Neuronal stem cell (in vitro differentiated cells): ENCODE results near the gene AP5M1.
A peak's percentile ranks its signal among the peaks of the same experiment; 100 is the strongest.

Experiments
- DNase-seq: peaks from one replicate; pipeline ENCODE4 v3.0.0-alpha.2; 2013; ENCODE audit warnings: low spot score
- H2AFZ ChIP-seq: one replicate; pipeline ENCODE4 v1.6.1; 2013; ENCODE audit warnings: mild to moderate bottlenecking, low read length, inconsistent platforms
- H2AK5ac ChIP-seq: 2 replicates; pipeline ENCODE4 v1.6.1; 2013; ENCODE audit warnings: low read depth, mild to moderate bottlenecking, inconsistent platforms, low read length, moderate library complexity, mixed read lengths
- H2BK120ac ChIP-seq: 2 replicates; pipeline ENCODE4 v1.6.1; 2013; ENCODE audit warnings: low read depth, mild to moderate bottlenecking, inconsistent platforms, low read length, moderate library complexity, mixed read lengths
- H2BK12ac ChIP-seq: one replicate; pipeline ENCODE4 v1.6.1; 2013; ENCODE audit warnings: low read length, inconsistent platforms
- H2BK15ac ChIP-seq: 2 replicates; pipeline ENCODE4 v1.6.1; 2013; ENCODE audit warnings: mild to moderate bottlenecking, low read length, inconsistent platforms, mixed read lengths
- H2BK5ac ChIP-seq: one replicate; pipeline ENCODE4 v1.6.1; 2013; ENCODE audit warnings: inconsistent platforms, mild to moderate bottlenecking, low read length, moderate library complexity
- H3K14ac ChIP-seq: one replicate; pipeline ENCODE4 v1.6.1; 2013; ENCODE audit warnings: low read length, inconsistent platforms
- H3K18ac ChIP-seq: 2 replicates; pipeline ENCODE4 v1.6.1; 2013; ENCODE audit warnings: low read length, inconsistent platforms
- H3K23ac ChIP-seq: 2 replicates; pipeline ENCODE4 v1.6.1; 2013; ENCODE audit warnings: low read depth, mild to moderate bottlenecking, mixed read lengths, low read length, inconsistent platforms; ENCODE audit not compliant: poor library complexity
- H3K27ac ChIP-seq: replicated peaks from 3 replicates; pipeline ENCODE4 v1.5.1; 2013; ENCODE audit warnings: low read length, inconsistent platforms
- H3K27me3 ChIP-seq, 3 experiments: 2 replicates each; pipeline ENCODE4 v1.6.1; 2013; ENCODE audit warnings: low read length in 3 of 3, mild to moderate bottlenecking in 2 of 3, inconsistent platforms in 1 of 3, low read depth in 1 of 3, mixed read lengths in 1 of 3, moderate library complexity in 1 of 3; ENCODE audit not compliant: control insufficient read depth in 3 of 3, insufficient read depth in 3 of 3
- H3K36me3 ChIP-seq, 2 donors: replicated peaks in 1 of 2; 2 replicates each; pipeline ENCODE4 v1.6.1; 2013; ENCODE audit warnings: low read length in 2 of 2; ENCODE audit not compliant: control insufficient read depth in 2 of 2, insufficient read depth in 2 of 2
- H3K4ac ChIP-seq: 2 replicates; pipeline ENCODE4 v1.6.1; 2013; ENCODE audit warnings: inconsistent platforms, mild to moderate bottlenecking, low read length, moderate library complexity
- H3K4me1 ChIP-seq, 2 donors: 1 replicate in 1 of 2; 2 replicates in 1 of 2; pipeline ENCODE4 v1.6.1; 2013; ENCODE audit warnings: low read length in 2 of 2, low read depth in 1 of 2; ENCODE audit not compliant: control insufficient read depth in 2 of 2, insufficient read depth in 1 of 2
- H3K4me2 ChIP-seq: one replicate; pipeline ENCODE4 v1.6.1; 2013; ENCODE audit warnings: mild to moderate bottlenecking, low read length, inconsistent platforms; ENCODE audit not compliant: insufficient read depth, poor library complexity, severe bottlenecking
- H3K4me3 ChIP-seq, 2 donors: 2 replicates each; pipeline ENCODE4 v1.5.1; 2013; ENCODE audit warnings: low read length in 2 of 2, mild to moderate bottlenecking in 2 of 2, inconsistent platforms in 1 of 2, moderate library complexity in 1 of 2
- H3K79me1 ChIP-seq: one replicate; pipeline ENCODE4 v1.6.1; 2013; ENCODE audit warnings: low read depth, mild to moderate bottlenecking, inconsistent platforms, low read length, moderate library complexity
- H3K9ac ChIP-seq: one replicate; pipeline ENCODE4 v1.6.1; 2013; ENCODE audit warnings: mild to moderate bottlenecking, low read depth, low read length, inconsistent platforms; ENCODE audit not compliant: poor library complexity
- H3K9me3 ChIP-seq, 2 donors: replicated peaks in 1 of 2; 2 replicates each; pipeline versions ENCODE3 to v1.6.1; 2013; ENCODE audit warnings: low read length in 2 of 2, mild to moderate bottlenecking in 2 of 2, inconsistent platforms in 1 of 2, low read depth in 1 of 2, mixed read lengths in 1 of 2, moderate library complexity in 1 of 2; ENCODE audit not compliant: control insufficient read depth in 2 of 2, insufficient read depth in 1 of 2
- H4K8ac ChIP-seq: one replicate; pipeline ENCODE4 v1.6.1; 2013; ENCODE audit warnings: low read depth, mild to moderate bottlenecking, inconsistent platforms, low read length, moderate library complexity
- H4K91ac ChIP-seq: one replicate; pipeline ENCODE4 v1.6.1; 2013; ENCODE audit warnings: low read length, low read depth, mild to moderate bottlenecking, inconsistent platforms; ENCODE audit not compliant: poor library complexity
- WGBS, 2 donors: extraction: QIAGEN DNeasy Blood & Tissue Kit; methylation state at CpG; one replicate each; pipeline ENCODE4 v1.1.7; 2013; ENCODE audit warnings: missing lambda C conversion rate in 2 of 2, mixed read lengths in 1 of 2; ENCODE audit not compliant: insufficient read length in 2 of 2, insufficient replicate concordance in 1 of 2; ENCODE audit errors: extremely low coverage in 2 of 2; 5-methylcytosine and 5-hydroxymethylcytosine counted together

AP5M1 gene

GRCh38 chr14:57302883-57303282 is 34.1 kb downstream of the AP5M1 start:
- Histone ChIP-seq H3K18ac (no peak overlapping the region), H4K91ac (no peak overlapping the region), H4K8ac (no peak overlapping the region), H2BK5ac (no peak overlapping the region), H2BK12ac (no peak overlapping the region), H3K9me3 (no peaks in the 10 kb centered on the region), H3K79me1 (no peaks in the 10 kb centered on the region), H3K23ac (no peak overlapping the region), H3K9ac (no peak overlapping the region), H3K27ac (no peak overlapping the region), H3K4ac (no peak overlapping the region), H3K4me2 (no peak overlapping the region), H3K4me3 (no peak overlapping the region), H2AK5ac (no peak overlapping the region), H3K14ac (no peak overlapping the region), H3K36me3 (no peaks in the 10 kb centered on the region), H2BK120ac (no peak overlapping the region), H3K27me3 (peaks cover 0 to 7% (median 0%) of the 10 kb centered on the region in 3 experiments), H2AFZ (no peak overlapping the region), H3K4me1 (no peaks in the 10 kb centered on the region), H2BK15ac (no peak overlapping the region)
- DNase-seq: no peak
- WGBS, 2 donors: no CpG with 5 or more reads among the region's 5 CpGs

GRCh38 chr14:57314396-57315089 is 45.8 kb downstream of the AP5M1 start:
- Histone ChIP-seq H3K9ac (no peak overlapping the region), H3K9me3 (no peaks in the 10 kb centered on the region), H2BK120ac (no peak overlapping the region), H4K91ac (no peak overlapping the region), H4K8ac (no peak overlapping the region), H2BK15ac (no peak overlapping the region), H3K4me3 (no peak overlapping the region), H3K4me1 (no peaks in the 10 kb centered on the region), H2AFZ (no peak overlapping the region), H3K23ac (no peak overlapping the region), H3K79me1 (no peaks in the 10 kb centered on the region), H2AK5ac (no peak overlapping the region), H2BK5ac (no peak overlapping the region), H3K27me3 (peaks cover 0 to 28% (median 0%) of the 10 kb centered on the region in 3 experiments), H2BK12ac (no peak overlapping the region), H3K18ac (no peak overlapping the region), H3K4me2 (no peak overlapping the region), H3K36me3 (no peaks in the 10 kb centered on the region), H3K4ac (no peak overlapping the region), H3K27ac (no peak overlapping the region), H3K14ac (no peak overlapping the region)
- no peak for DNase-seq
- no CpG with 5 or more reads among the region's 7 CpGs for WGBS, 2 donors

GRCh38 chr14:57317248-57317833 is 48.6 kb downstream of the AP5M1 start:
- Histone ChIP-seq H4K91ac (no peak overlapping the region), H3K18ac (no peak overlapping the region), H3K4me3 (no peak overlapping the region), H2BK15ac (no peak overlapping the region), H3K4ac (no peak overlapping the region), H4K8ac (no peak overlapping the region), H3K79me1 (no peaks in the 10 kb centered on the region), H2AFZ (no peak overlapping the region), H2BK120ac (no peak overlapping the region), H2BK12ac (no peak overlapping the region), H3K9me3 (no peaks in the 10 kb centered on the region), H3K27ac (no peak overlapping the region), H2BK5ac (no peak overlapping the region), H3K9ac (no peak overlapping the region), H3K4me2 (no peak overlapping the region), H3K27me3 (peaks cover 0 to 32% (median 0%) of the 10 kb centered on the region in 3 experiments), H3K14ac (no peak overlapping the region), H3K4me1 (no peaks in the 10 kb centered on the region), H3K23ac (no peak overlapping the region), H3K36me3 (no peaks in the 10 kb centered on the region), H2AK5ac (no peak overlapping the region)
- no CpG with 5 or more reads among the region's 3 CpGs for WGBS, 2 donors
- peak; percentile 78 for DNase-seq

GRCh38 chr14:57319636-57320192 is 50.9 kb downstream of the AP5M1 start:
- Histone ChIP-seq H2AK5ac (no peak overlapping the region), H3K9me3 (no peaks in the 10 kb centered on the region), H3K4ac (no peak overlapping the region), H3K27me3 (peaks cover 0 to 35% (median 0%) of the 10 kb centered on the region in 3 experiments), H3K9ac (no peak overlapping the region), H3K14ac (no peak overlapping the region), H3K4me3 (no peak overlapping the region), H3K79me1 (no peaks in the 10 kb centered on the region), H2BK120ac (no peak overlapping the region), H2AFZ (no peak overlapping the region), H3K36me3 (no peaks in the 10 kb centered on the region), H3K18ac (no peak overlapping the region), H2BK15ac (no peak overlapping the region), H3K4me1 (no peaks in the 10 kb centered on the region), H2BK5ac (no peak overlapping the region), H4K8ac (no peak overlapping the region), H2BK12ac (no peak overlapping the region), H4K91ac (no peak overlapping the region), H3K23ac (no peak overlapping the region), H3K27ac (no peak overlapping the region), H3K4me2 (no peak overlapping the region)
- DNase-seq: no peak
- WGBS, 2 donors: no CpG with 5 or more reads among the region's 2 CpGs
